Measurements from ENCODE around the gene LRRC3B. TPM values are rescaled to one million over a fixed set of nuclear protein-coding genes. Genes with fewer than 3 reads are reported as not detected.

LRRC3B gene
- total and polyA plus RNA-seq, 2 donors from 2014 or later = 0.19 TPM; not detected in 1

DNA sequence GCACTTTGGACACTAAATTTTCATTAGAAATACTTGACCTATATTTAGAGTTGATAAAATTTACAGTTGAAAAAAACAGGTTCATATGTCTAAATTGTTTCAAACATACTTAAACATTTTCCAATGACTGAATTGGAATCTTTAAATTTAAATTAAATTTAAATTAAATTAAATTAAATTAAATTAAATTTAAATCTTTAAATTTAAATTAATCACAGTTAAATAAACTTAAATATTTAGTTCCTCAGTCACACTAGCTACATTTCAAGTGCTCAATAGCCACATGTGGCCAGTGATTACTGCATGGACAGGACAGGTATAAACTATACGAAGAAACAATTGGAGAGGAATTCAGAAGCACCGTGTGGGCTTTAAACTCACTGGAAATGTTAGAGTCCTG is 16.8 kb downstream of the LRRC3B start:
- FAIRE-seq (peak; percentile 56), DNase-seq (no peak)
- H3K27ac ChIP-seq (ENCODE audit: low read depth in 2 of 2, low read length in 2 of 2) = no peak overlapping the region
- H3K4me3 ChIP-seq (ENCODE audit: low read length in 3 of 3) = no peak overlapping the region
- no peaks in the 10 kb centered on the region for H3K36me3 ChIP-seq (ENCODE audit: control insufficient read depth in 2 of 3, insufficient read depth in 3 of 3, low read length in 3 of 3)
- H3K9ac ChIP-seq (ENCODE audit: low read length in 3 of 3) = no peak overlapping the region
- H3K9me3 ChIP-seq (ENCODE audit: control insufficient read depth in 2 of 3, insufficient read depth in 1 of 3, low read length in 3 of 3) = no peaks in the 10 kb centered on the region
- intact Hi-C loops (cut with DNase I) = no loop called here
- TF ChIP-seq, protein P1, sequence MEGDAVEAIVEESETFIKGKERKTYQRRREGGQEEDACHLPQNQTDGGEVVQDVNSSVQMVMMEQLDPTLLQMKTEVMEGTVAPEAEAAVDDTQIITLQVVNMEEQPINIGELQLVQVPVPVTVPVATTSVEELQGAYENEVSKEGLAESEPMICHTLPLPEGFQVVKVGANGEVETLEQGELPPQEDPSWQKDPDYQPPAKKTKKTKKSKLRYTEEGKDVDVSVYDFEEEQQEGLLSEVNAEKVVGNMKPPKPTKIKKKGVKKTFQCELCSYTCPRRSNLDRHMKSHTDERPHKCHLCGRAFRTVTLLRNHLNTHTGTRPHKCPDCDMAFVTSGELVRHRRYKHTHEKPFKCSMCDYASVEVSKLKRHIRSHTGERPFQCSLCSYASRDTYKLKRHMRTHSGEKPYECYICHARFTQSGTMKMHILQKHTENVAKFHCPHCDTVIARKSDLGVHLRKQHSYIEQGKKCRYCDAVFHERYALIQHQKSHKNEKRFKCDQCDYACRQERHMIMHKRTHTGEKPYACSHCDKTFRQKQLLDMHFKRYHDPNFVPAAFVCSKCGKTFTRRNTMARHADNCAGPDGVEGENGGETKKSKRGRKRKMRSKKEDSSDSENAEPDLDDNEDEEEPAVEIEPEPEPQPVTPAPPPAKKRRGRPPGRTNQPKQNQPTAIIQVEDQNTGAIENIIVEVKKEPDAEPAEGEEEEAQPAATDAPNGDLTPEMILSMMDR (IDR thresholded peaks at IDR 0.05; ENCODE audit: borderline replicate concordance, extremely low read depth, insufficient read depth) = no peak
- H3K27me3 ChIP-seq (ENCODE audit: control insufficient read depth, insufficient read depth, low read length) = no peaks in the 10 kb centered on the region
- no peaks in the 10 kb centered on the region for H3K4me1 ChIP-seq (ENCODE audit: control insufficient read depth in 2 of 3, insufficient read depth in 2 of 3, low read depth in 1 of 3, low read length in 3 of 3)

DNA sequence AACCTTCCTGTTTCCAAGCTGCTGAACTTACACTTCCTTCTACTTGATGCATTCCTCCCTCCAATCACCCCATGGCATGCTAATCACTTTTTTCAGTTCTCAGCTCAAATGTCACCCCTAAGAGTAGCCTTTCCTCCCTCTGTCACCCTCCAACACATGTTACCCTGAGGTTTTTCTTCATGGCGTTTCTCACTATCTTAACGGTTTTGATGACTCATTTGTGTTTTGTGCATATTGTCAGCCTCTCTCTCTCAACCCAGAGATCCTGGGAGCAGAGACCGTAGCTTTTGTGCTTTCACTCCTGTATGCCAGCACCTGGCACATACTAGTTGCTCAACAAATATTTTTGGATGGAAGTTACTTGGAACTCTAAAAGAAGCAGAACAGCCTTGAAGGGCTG is 24.5 kb downstream of the LRRC3B start:
- no peak overlapping the region for H3K27ac ChIP-seq (ENCODE audit: low read depth in 2 of 2, low read length in 2 of 2)
- H3K9me3 ChIP-seq (ENCODE audit: control insufficient read depth in 2 of 3, insufficient read depth in 1 of 3, low read length in 3 of 3) = no peaks in the 10 kb centered on the region
- TF ChIP-seq, protein P1 (IDR thresholded peaks at IDR 0.05; ENCODE audit: borderline replicate concordance, extremely low read depth, insufficient read depth) = no peak
- no peaks in the 10 kb centered on the region for H3K4me1 ChIP-seq (ENCODE audit: control insufficient read depth in 2 of 3, insufficient read depth in 2 of 3, low read depth in 1 of 3, low read length in 3 of 3)
- intact Hi-C loops (cut with DNase I) = no loop called here
- H3K9ac ChIP-seq (ENCODE audit: low read length in 3 of 3) = no peak overlapping the region
- DNase-seq (no peak), FAIRE-seq (no peak)
- no peaks in the 10 kb centered on the region for H3K27me3 ChIP-seq (ENCODE audit: control insufficient read depth, insufficient read depth, low read length)
- H3K4me3 ChIP-seq (ENCODE audit: low read length in 3 of 3) = no peak overlapping the region
- no peaks in the 10 kb centered on the region for H3K36me3 ChIP-seq (ENCODE audit: control insufficient read depth in 2 of 3, insufficient read depth in 3 of 3, low read length in 3 of 3)

DNA sequence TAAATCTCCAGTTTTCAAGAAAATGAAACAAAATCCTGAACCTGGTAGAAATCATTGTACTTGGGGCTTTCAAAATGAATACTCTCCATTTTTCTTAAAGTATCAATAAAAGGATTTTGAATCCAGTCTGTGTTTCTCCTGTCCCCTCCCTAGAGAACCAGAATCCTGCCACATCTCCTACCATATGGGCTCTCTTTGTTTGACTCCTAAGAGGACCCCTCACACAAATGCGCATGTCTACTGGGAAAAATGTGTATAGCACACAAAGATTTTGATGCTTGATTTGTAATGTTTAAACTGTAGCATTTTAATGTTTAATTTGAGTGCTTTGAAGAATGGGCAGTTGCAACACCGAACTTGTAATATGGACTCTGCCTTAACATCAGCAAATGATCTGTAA is 25.9 kb downstream of the LRRC3B start:
- Histone ChIP-seq H3K9me3 (ENCODE audit: control insufficient read depth in 2 of 3, insufficient read depth in 1 of 3, low read length in 3 of 3) (no peaks in the 10 kb centered on the region), H3K9ac (ENCODE audit: low read length in 3 of 3) (no peak overlapping the region), H3K4me3 (ENCODE audit: low read length in 3 of 3) (no peak overlapping the region), H3K27me3 (ENCODE audit: control insufficient read depth, insufficient read depth, low read length) (no peaks in the 10 kb centered on the region), H3K27ac (ENCODE audit: low read depth in 2 of 2, low read length in 2 of 2) (no peak overlapping the region), H3K36me3 (ENCODE audit: control insufficient read depth in 2 of 3, insufficient read depth in 3 of 3, low read length in 3 of 3) (no peaks in the 10 kb centered on the region), H3K4me1 (ENCODE audit: control insufficient read depth in 2 of 3, insufficient read depth in 2 of 3, low read depth in 1 of 3, low read length in 3 of 3) (no peaks in the 10 kb centered on the region)
- no peak for DNase-seq
- no peak for FAIRE-seq
- intact Hi-C loops (cut with DNase I) = no loop called here
- TF ChIP-seq, protein P1 (IDR thresholded peaks at IDR 0.05; ENCODE audit: borderline replicate concordance, extremely low read depth, insufficient read depth) = no peak

DNA sequence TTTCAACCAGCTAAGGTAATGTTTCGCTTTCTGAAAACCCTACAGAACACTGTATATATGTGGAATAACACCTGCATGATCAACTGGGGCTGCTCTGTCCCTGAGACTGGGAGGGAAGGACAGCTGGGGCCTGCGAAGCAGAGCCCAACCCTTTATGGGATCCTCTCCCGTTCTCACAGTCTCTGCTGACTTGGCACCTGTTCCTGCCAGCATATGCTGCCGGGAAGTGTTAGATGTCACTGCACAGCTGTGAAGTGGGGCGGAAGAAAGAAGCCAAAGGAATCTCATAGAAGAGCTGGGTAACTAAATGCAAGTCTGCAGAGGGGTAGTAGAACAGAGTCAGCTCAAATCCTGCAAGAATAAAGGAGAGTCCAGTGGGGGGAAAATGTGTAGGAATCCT is 29.6 kb downstream of the LRRC3B start:
- H3K27ac ChIP-seq (ENCODE audit: low read depth in 2 of 2, low read length in 2 of 2) = no peak overlapping the region
- FAIRE-seq (no peak), DNase-seq (no peak)
- no peaks in the 10 kb centered on the region for H3K9me3 ChIP-seq (ENCODE audit: control insufficient read depth in 2 of 3, insufficient read depth in 1 of 3, low read length in 3 of 3)
- TF ChIP-seq, protein P1 (IDR thresholded peaks at IDR 0.05; ENCODE audit: borderline replicate concordance, extremely low read depth, insufficient read depth) = no peak
- intact Hi-C loops (cut with DNase I) = no loop called here
- no peak overlapping the region for H3K4me3 ChIP-seq (ENCODE audit: low read length in 3 of 3)
- no peaks in the 10 kb centered on the region for H3K4me1 ChIP-seq (ENCODE audit: control insufficient read depth in 2 of 3, insufficient read depth in 2 of 3, low read depth in 1 of 3, low read length in 3 of 3)
- no peak overlapping the region for H3K9ac ChIP-seq (ENCODE audit: low read length in 3 of 3)
- no peaks in the 10 kb centered on the region for H3K36me3 ChIP-seq (ENCODE audit: control insufficient read depth in 2 of 3, insufficient read depth in 3 of 3, low read length in 3 of 3)
- no peaks in the 10 kb centered on the region for H3K27me3 ChIP-seq (ENCODE audit: control insufficient read depth, insufficient read depth, low read length)

Data from kidney (tissue), 14 donors.